ENCODE data around the gene INSIG1. TPM values are rescaled to one million over a fixed set of nuclear protein-coding genes. Genes with fewer than 3 reads are reported as not detected.

The INSIG1 gene
- total RNA-seq, 1 experiment from 2014 or later: 32.3 TPM

GRCh38 chr7:155354371-155355048, 56.8 kb downstream of the INSIG1 start:
- DNase-seq (ENCODE audit: low spot score) (no peak), ATAC-seq (no peak)
- ChIA-PET CTCF (no interaction called here), POLR2A (no interaction called here)
- Mint-ChIP-seq H3K4me3 (no peak overlapping the region), H3K36me3 (no peaks in the 10 kb centered on the region), H3K9me3 (peaks cover 10% of the 10 kb centered on the region), H3K27me3 (ENCODE audit: low read depth) (peaks cover 17% of the 10 kb centered on the region), H3K4me1 (peaks cover 13% of the 10 kb centered on the region), H3K27ac (no peak overlapping the region; the same call in 1 of the 2 replicates)
- TF ChIP-seq ZNF138 (CRISPR knock-in tag; conservative IDR thresholded peaks at IDR 0.05) (no peak), PRDM15 (CRISPR knock-in tag; IDR thresholded peaks at IDR 0.05) (no peak), SMAD4 (CRISPR knock-in tag; IDR thresholded peaks at IDR 0.05) (no peak), MLX (CRISPR knock-in tag; IDR thresholded peaks at IDR 0.05) (no peak), NR1H2 (CRISPR knock-in tag; IDR thresholded peaks at IDR 0.05) (no peak), ERG (CRISPR knock-in tag; IDR thresholded peaks at IDR 0.05) (no peak), OVOL2 (CRISPR knock-in tag; IDR thresholded peaks at IDR 0.05; ENCODE audit: borderline replicate concordance) (no peak), RORB (CRISPR knock-in tag; IDR thresholded peaks at IDR 0.05) (no peak), NFE2L1 (CRISPR knock-in tag; IDR thresholded peaks at IDR 0.05) (no peak), FOXP1 (CRISPR knock-in tag; IDR thresholded peaks at IDR 0.05; ENCODE audit: borderline replicate concordance) (no peak)

- Mint-ChIP-seq H3K9me3 (peaks cover 10% of the 10 kb centered on the region), H3K4me3 (no peak overlapping the region), H3K4me1 (peaks cover 18% of the 10 kb centered on the region), H3K36me3 (no peaks in the 10 kb centered on the region), H3K27ac (no peak overlapping the region), H3K27me3 (ENCODE audit: low read depth) (peaks cover 17% of the 10 kb centered on the region)
- POLR2A ChIA-PET: no interaction called here
- ATAC-seq (no peak), DNase-seq (ENCODE audit: low spot score) (no peak)
- CTCF ChIA-PET: interaction anchor here (3.0 to 4.5 kb wide), 2 partner anchors 10 to 17 kb away, joined by 10 to 30 read pairs; no protein-coding TSS in a partner anchor
- TF ChIP-seq MYBL2 (CRISPR knock-in tag; IDR thresholded peaks at IDR 0.05) (no peak), ATF3 (CRISPR knock-in tag; conservative IDR thresholded peaks at IDR 0.05) (no peak), NFYB (CRISPR knock-in tag; conservative IDR thresholded peaks at IDR 0.05; ENCODE audit: low read depth) (no peak), MLX (CRISPR knock-in tag; IDR thresholded peaks at IDR 0.05) (no peak), ZBTB21 (CRISPR knock-in tag; IDR thresholded peaks at IDR 0.05; ENCODE audit: borderline replicate concordance) (no peak), ZBTB43 (CRISPR knock-in tag; IDR thresholded peaks at IDR 0.05) (no peak), ZNF138 (CRISPR knock-in tag; conservative IDR thresholded peaks at IDR 0.05) (no peak), SP1 (CRISPR knock-in tag; conservative IDR thresholded peaks at IDR 0.05) (no peak), CTCF (IDR thresholded peaks at IDR 0.05) (no peak), AFF4 (CRISPR knock-in tag; IDR thresholded peaks at IDR 0.05; ENCODE audit: borderline replicate concordance) (no peak), NR1H2 (CRISPR knock-in tag; IDR thresholded peaks at IDR 0.05) (no peak), HMGA2 (CRISPR knock-in tag; IDR thresholded peaks at IDR 0.05) (no peak), CREB1 (CRISPR knock-in tag; IDR thresholded peaks at IDR 0.05) (no peak)
Measured at GRCh38 chr7:155355176-155355575, 57.5 kb downstream of the INSIG1 start.

Measured in WTC11 (cell line).